Fibroblast of skin of right quadriceps (primary cell): ENCODE results near the gene USP40.

Experiments
- DNase-seq: peaks from one replicate; pipeline ENCODE4 v3.0.0-alpha.2; 2013

USP40 gene

GRCh38 chr2:233440314-233440713 lies 126.3 kb downstream of the USP40 start:
- DNase-seq, result no peak

GRCh38 chr2:233439191-233439590 lies 127.4 kb downstream of the USP40 start:
- DNase-seq, result no peak

- DNase-seq, result no peak
Measured at GRCh38 chr2:233438573-233439147, 127.9 kb downstream of the USP40 start.

- DNase-seq, result no peak
Measured at GRCh38 chr2:233437439-233437955, 129.1 kb downstream of the USP40 start.

- DNase-seq, result no peak
Measured at GRCh38 chr2:233436691-233437438, 129.7 kb downstream of the USP40 start.

GRCh38 chr2:233436191-233436581 lies 130.4 kb downstream of the USP40 start:
- no peak for DNase-seq

- DNase-seq, result no peak
Measured at GRCh38 chr2:233435436-233436190, 131.0 kb downstream of the USP40 start.

GRCh38 chr2:233434666-233435330 lies 131.8 kb downstream of the USP40 start:
- DNase-seq, result no peak

GRCh38 chr2:233433794-233434193 lies 132.8 kb downstream of the USP40 start:
- no peak for DNase-seq

GRCh38 chr2:233433029-233433428 lies 133.6 kb downstream of the USP40 start:
- DNase-seq, result no peak

- no peak for DNase-seq
Measured at GRCh38 chr2:233430651-233431050, 135.9 kb downstream of the USP40 start.

GRCh38 chr2:233430081-233430480 lies 136.5 kb downstream of the USP40 start:
- peak; percentile 75 for DNase-seq

GRCh38 chr2:233429175-233429897 lies 137.2 kb downstream of the USP40 start:
- DNase-seq, result no peak

GRCh38 chr2:233428438-233428837 lies 138.1 kb downstream of the USP40 start:
- no peak for DNase-seq

- no peak for DNase-seq
Measured at GRCh38 chr2:233428008-233428407, 138.6 kb downstream of the USP40 start.

- peak; percentile 87 for DNase-seq
Measured at GRCh38 chr2:233426619-233427342, 139.8 kb downstream of the USP40 start.
